Lung microvascular endothelial cell (primary cell): ENCODE results near the gene EME2. TPM values are rescaled to one million over a fixed set of nuclear protein-coding genes. Genes with fewer than 3 reads are reported as not detected.
A peak's percentile ranks its signal among the peaks of the same experiment; 100 is the strongest.

ENCODE experiments used
- DNase-seq, 2 donors: peaks; one replicate each; pipeline versions ENCODE4 v3.0.0 to v3.0.0-alpha.2; 2010; ENCODE audit warnings: low read depth in 2 of 2
- total RNA-seq: library from RNA; depleted of rRNA; stranded (reverse); fragments of >200 nt; gene quantifications from 2 replicates; pipeline ENCODE4 v1.2.1, GENCODE V29; 2014

Gene EME2
- total RNA-seq, 1 donor from 2014 or later: 4.0 TPM

GRCh38 chr16:1777375-1778199, 5.0 kb downstream of the EME2 start:
- DNase-seq: no peak

- DNase-seq: no peak
Measured at GRCh38 chr16:1778200-1779179, 5.9 kb downstream of the EME2 start.

- no peak for DNase-seq
Measured at GRCh38 chr16:1779234-1779701, 6.7 kb downstream of the EME2 start.

GRCh38 chr16:1779741-1780676, 7.4 kb downstream of the EME2 start:
- DNase-seq: no peak

- no peak for DNase-seq
Measured at GRCh38 chr16:1780677-1781072, 8.1 kb downstream of the EME2 start.

- DNase-seq: no peak
Measured at GRCh38 chr16:1781254-1781653, 8.6 kb downstream of the EME2 start.

- DNase-seq: peak; percentile 35
Measured at GRCh38 chr16:1781758-1782407, 9.3 kb downstream of the EME2 start.

- DNase-seq: peak; percentile 100
Measured at GRCh38 chr16:1782408-1783264, 10.0 kb downstream of the EME2 start, which contains the start of the genes NUBP2 and SPSB3. Gene NUBP2 (plus strand): TSS chr16:1782960. CDS start chr16:1783021, 61 bp downstream. Gene SPSB3 (minus strand): TSS chr16:1782571. CDS start chr16:1781483, 1,088 bp downstream.

- no peak for DNase-seq
Measured at GRCh38 chr16:1784977-1785845, 12.6 kb downstream of the EME2 start.

GRCh38 chr16:1785846-1786170, 13.2 kb downstream of the EME2 start:
- no peak for DNase-seq

GRCh38 chr16:1786242-1787055, 13.8 kb downstream of the EME2 start:
- DNase-seq: no peak

GRCh38 chr16:1787056-1787321, 14.4 kb downstream of the EME2 start:
- DNase-seq: no peak

GRCh38 chr16:1787322-1788094, 14.9 kb downstream of the EME2 start:
- DNase-seq: no peak

GRCh38 chr16:1788095-1788707, 15.6 kb downstream of the EME2 start:
- no peak for DNase-seq

- no peak for DNase-seq
Measured at GRCh38 chr16:1788708-1789100, 16.1 kb downstream of the EME2 start.

- DNase-seq: no peak
Measured at GRCh38 chr16:1789643-1790045, 17.0 kb downstream of the EME2 start.

- no peak for DNase-seq
Measured at GRCh38 chr16:1790261-1790610, 17.6 kb downstream of the EME2 start.
